HepG2 (cell line): ENCODE measurements around the gene AKR1A1.

Experiments
- EZH2 ChIP-seq: conservative IDR thresholded peaks from 2 replicates; pipeline ENCODE4 v1.6.1; 2012; ENCODE audit warnings: mild to moderate bottlenecking, low read depth, low read length, moderate library complexity
- JUND ChIP-seq: sonication (generic); formaldehyde crosslinking; IDR thresholded peaks from 2 replicates; pipeline ENCODE4 v1.8.0; 2022; ENCODE audit warnings: mild to moderate bottlenecking, missing genetic modification reagents
- KDM2A ChIP-seq: sonication (generic); formaldehyde crosslinking; IDR thresholded peaks from 2 replicates; pipeline ENCODE4 v1.4.0; 2020; ENCODE audit warnings: low read depth, missing genetic modification reagents, borderline replicate concordance
- MTA3 ChIP-seq: sonication (generic); formaldehyde crosslinking; IDR thresholded peaks from 2 replicates; pipeline ENCODE4 v1.4.0; 2020; ENCODE audit warnings: missing genetic modification reagents
- NFYB ChIP-seq: sonication (generic); formaldehyde crosslinking; IDR thresholded peaks from 2 replicates; pipeline ENCODE4 v1.4.0; 2020; ENCODE audit warnings: missing genetic modification reagents
- SETDB1 ChIP-seq: sonication (generic); formaldehyde crosslinking; IDR thresholded peaks from 2 replicates; pipeline ENCODE4 v1.5.1; 2020; ENCODE audit warnings: missing genetic modification reagents, mild to moderate bottlenecking, borderline replicate concordance
- THRA ChIP-seq: sonication (generic); formaldehyde crosslinking; IDR thresholded peaks from 2 replicates; pipeline ENCODE4 v1.4.0; 2020; ENCODE audit warnings: missing genetic modification reagents, borderline replicate concordance
- TF ChIP-seq, protein P1 (sequence below): sonication (generic); formaldehyde crosslinking; conservative IDR thresholded peaks from 2 replicates; pipeline ENCODE4 v1.4.0; 2020; ENCODE audit warnings: missing genetic modification reagents
- TF ChIP-seq, protein P2 (sequence below): IDR thresholded peaks from 2 replicates; pipeline ENCODE4 v1.6.1; 2012; ENCODE audit warnings: inconsistent platforms
- TF ChIP-seq, protein P3 (sequence below): sonication (generic); formaldehyde crosslinking; IDR thresholded peaks from 2 replicates; pipeline ENCODE4 v1.5.0; 2020; ENCODE audit warnings: mild to moderate bottlenecking, missing genetic modification reagents, moderate library complexity
- TF ChIP-seq, protein P4 (sequence below): sonication (generic); formaldehyde crosslinking; IDR thresholded peaks from 2 replicates; pipeline ENCODE4 v1.4.0; 2020; ENCODE audit warnings: mild to moderate bottlenecking, missing genetic modification reagents

DNA sequence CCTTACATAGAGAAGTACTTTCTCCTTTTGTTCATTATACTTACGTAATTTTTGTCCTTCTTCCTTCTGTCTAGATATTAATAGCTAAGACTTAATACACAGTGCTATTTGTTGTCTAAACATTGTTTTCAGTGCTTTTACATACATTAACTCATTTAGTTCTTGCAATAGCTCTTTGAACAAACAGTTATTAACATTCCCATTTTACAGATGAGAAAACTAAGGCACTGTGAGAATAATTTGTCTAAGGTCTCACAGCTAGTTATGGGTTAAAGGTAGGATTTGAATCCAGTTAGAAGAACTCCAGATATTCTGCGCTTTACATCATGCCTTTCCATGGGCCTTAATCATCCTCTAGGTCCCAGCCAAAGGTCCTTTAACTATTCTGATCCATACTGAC, 53.6 kb downstream of the AKR1A1 start:
- TF ChIP-seq MTA3 (no peak), NFYB (CRISPR knock-in tag) (no peak), JUND (CRISPR knock-in tag) (no peak), EZH2 (no peak), KDM2A (no peak), THRA (CRISPR knock-in tag) (no peak), SETDB1 (no peak)
- TF ChIP-seq, protein P1, sequence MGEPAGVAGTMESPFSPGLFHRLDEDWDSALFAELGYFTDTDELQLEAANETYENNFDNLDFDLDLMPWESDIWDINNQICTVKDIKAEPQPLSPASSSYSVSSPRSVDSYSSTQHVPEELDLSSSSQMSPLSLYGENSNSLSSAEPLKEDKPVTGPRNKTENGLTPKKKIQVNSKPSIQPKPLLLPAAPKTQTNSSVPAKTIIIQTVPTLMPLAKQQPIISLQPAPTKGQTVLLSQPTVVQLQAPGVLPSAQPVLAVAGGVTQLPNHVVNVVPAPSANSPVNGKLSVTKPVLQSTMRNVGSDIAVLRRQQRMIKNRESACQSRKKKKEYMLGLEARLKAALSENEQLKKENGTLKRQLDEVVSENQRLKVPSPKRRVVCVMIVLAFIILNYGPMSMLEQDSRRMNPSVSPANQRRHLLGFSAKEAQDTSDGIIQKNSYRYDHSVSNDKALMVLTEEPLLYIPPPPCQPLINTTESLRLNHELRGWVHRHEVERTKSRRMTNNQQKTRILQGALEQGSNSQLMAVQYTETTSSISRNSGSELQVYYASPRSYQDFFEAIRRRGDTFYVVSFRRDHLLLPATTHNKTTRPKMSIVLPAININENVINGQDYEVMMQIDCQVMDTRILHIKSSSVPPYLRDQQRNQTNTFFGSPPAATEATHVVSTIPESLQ (CRISPR knock-in tag): no peak
- TF ChIP-seq, protein P2, sequence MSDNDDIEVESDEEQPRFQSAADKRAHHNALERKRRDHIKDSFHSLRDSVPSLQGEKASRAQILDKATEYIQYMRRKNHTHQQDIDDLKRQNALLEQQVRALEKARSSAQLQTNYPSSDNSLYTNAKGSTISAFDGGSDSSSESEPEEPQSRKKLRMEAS: no peak
- TF ChIP-seq, protein P3, sequence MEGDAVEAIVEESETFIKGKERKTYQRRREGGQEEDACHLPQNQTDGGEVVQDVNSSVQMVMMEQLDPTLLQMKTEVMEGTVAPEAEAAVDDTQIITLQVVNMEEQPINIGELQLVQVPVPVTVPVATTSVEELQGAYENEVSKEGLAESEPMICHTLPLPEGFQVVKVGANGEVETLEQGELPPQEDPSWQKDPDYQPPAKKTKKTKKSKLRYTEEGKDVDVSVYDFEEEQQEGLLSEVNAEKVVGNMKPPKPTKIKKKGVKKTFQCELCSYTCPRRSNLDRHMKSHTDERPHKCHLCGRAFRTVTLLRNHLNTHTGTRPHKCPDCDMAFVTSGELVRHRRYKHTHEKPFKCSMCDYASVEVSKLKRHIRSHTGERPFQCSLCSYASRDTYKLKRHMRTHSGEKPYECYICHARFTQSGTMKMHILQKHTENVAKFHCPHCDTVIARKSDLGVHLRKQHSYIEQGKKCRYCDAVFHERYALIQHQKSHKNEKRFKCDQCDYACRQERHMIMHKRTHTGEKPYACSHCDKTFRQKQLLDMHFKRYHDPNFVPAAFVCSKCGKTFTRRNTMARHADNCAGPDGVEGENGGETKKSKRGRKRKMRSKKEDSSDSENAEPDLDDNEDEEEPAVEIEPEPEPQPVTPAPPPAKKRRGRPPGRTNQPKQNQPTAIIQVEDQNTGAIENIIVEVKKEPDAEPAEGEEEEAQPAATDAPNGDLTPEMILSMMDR: no peak
- TF ChIP-seq, protein P4, sequence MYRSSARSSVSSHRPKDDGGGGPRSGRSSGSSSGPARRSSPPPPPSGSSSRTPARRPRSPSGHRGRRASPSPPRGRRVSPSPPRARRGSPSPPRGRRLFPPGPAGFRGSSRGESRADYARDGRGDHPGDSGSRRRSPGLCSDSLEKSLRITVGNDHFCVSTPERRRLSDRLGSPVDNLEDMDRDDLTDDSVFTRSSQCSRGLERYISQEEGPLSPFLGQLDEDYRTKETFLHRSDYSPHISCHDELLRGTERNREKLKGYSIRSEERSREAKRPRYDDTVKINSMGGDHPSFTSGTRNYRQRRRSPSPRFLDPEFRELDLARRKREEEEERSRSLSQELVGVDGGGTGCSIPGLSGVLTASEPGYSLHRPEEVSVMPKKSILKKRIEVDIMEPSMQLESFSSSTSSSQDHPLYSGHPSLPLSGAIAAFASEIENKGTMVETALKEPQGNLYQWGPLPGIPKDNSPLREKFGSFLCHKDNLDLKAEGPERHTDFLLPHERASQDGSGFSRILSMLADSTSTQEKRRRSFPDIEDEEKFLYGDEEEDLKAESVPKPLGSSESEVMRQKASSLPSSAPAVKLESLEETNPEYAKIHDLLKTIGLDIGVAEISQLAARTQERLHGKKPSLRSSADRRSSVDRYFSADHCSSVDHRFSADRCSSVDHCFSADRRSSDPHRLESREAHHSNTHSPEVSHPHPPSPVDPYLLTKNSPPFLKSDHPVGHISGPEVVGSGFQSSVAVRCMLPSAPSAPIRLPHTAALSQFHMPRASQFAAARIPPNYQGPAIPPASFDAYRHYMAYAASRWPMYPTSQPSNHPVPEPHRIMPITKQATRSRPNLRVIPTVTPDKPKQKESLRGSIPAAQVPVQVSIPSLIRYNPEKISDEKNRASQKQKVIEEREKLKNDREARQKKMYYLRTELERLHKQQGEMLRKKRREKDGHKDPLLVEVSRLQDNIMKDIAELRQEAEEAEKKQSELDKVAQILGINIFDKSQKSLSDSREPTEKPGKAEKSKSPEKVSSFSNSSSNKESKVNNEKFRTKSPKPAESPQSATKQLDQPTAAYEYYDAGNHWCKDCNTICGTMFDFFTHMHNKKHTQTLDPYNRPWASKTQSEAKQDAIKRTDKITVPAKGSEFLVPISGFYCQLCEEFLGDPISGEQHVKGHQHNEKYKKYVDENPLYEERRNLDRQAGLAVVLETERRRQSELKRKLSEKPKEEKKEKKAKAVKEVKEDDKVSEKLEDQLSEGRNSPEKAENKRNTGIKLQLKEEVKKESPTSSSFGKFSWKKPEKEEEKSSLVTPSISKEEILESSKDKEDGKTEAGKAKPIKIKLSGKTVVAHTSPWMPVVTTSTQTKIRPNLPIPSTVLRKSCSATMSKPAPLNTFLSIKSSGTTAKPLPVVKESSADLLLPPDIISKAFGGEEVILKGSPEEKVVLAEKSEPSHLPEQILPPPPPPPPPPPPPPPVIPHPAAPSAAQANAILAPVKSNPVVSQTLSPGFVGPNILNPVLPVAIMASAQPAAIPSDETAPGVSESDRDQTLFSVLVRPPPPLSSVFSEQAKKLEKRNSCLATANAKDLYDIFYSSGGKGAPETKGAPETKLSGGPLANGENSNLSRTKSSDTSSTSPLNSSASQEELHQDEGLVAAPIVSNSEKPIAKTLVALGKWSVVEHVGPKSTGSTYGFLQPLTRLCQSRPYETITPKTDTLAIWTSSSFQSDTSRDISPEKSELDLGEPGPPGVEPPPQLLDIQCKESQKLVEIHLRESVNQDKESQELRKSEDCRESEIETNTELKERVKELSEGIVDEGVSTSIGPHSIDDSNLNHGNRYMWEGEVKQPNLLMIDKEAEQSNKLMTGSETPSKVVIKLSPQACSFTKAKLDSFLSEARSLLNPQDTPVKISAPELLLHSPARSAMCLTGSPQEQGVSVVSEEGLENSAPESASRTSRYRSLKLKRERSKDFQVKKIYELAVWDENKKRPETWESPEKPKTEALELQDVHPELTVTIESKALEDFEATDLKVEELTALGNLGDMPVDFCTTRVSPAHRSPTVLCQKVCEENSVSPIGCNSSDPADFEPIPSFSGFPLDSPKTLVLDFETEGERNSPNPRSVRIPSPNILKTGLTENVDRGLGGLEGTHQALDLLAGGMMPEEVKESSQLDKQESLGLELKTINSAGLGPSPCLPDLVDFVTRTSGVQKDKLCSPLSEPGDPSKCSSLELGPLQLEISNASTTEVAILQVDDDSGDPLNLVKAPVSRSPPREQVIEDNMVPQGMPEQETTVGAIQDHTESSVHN: no peak
